ENCODE measurements around the gene ALKBH4.

ALKBH4 gene

GRCh38 chr7:102452451-102452850, 12.2 kb downstream of the ALKBH4 start:
- Mint-ChIP-seq H3K36me3 (ENCODE audit: low read depth) (peaks cover 24% of the 10 kb centered on the region), H3K27ac (no peak overlapping the region), H3K4me3 (no peak overlapping the region), H3K9me3 (no peaks in the 10 kb centered on the region), H3K27me3 (no peaks in the 10 kb centered on the region), H3K4me1 (ENCODE audit: low read depth) (no peaks in the 10 kb centered on the region)
- DNase-seq, result no peak

DNA sequence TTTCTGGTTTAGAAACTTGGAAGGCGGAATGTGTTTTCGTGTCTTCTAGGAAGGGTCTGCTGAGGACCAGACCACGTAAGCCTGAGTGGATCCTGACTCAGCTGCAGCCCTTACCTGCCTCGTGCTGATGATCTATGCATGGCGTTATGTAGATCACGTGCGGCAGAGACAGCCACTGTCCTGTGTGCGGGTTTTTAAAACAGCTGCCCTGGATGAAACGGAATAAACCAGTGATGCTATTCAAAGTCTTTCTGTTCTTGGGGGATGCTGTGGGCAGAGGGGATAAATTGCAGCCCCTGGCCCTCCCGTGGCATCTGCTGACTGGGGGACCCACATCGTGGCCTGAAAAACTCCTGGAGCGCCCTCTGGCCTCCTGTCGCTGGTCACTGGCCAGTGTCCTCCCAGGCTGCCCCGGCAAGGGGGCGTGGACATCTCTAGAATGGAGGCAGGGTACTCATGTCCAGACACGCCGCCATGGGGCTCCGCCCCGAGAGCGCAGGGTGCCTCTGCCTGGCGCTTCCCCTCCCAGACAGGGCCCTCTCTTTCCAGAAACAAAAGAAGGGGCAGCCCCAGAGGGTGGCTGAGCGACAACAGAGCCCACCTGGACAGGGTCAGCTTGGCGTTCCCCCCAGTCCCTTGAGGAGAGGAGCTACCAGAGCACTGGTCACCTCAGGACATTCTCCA, 13.2 kb downstream of the ALKBH4 start:
- Mint-ChIP-seq H3K4me1 (ENCODE audit: low read depth) (no peaks in the 10 kb centered on the region), H3K27me3 (no peaks in the 10 kb centered on the region), H3K9me3 (no peaks in the 10 kb centered on the region), H3K27ac (no peak overlapping the region), H3K4me3 (no peak overlapping the region), H3K36me3 (ENCODE audit: low read depth) (peaks cover 24% of the 10 kb centered on the region)
- DNase-seq, result no peak

DNA sequence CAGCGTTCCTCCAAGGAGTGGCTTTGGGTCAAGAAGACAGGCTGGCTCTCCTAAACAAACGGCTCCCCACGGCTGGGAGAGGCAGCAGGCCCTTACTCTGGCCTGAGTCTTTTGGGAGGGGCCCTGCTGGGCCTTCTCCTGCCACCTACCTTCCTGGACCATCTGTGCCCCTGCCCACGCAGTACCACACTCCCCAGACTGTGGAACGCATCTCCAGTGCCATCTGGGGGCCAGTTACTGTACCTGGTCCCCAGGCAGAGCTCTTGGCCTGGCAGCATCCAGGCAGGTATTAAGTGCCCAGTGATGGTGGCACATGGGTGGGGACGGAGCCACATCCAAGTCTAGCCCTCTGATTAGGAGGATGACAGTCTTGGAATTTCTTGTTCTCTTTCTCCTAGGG, 14.4 kb downstream of the ALKBH4 start:
- no peak overlapping the region for H3K4me3 Mint-ChIP-seq
- peak; percentile 66 for DNase-seq
- H3K9me3 Mint-ChIP-seq, result no peaks in the 10 kb centered on the region
- peaks cover 28% of the 10 kb centered on the region for H3K36me3 Mint-ChIP-seq (ENCODE audit: low read depth)
- no peaks in the 10 kb centered on the region for H3K27me3 Mint-ChIP-seq
- H3K27ac Mint-ChIP-seq, result no peak overlapping the region
- H3K4me1 Mint-ChIP-seq (ENCODE audit: low read depth), result no peaks in the 10 kb centered on the region

DNA sequence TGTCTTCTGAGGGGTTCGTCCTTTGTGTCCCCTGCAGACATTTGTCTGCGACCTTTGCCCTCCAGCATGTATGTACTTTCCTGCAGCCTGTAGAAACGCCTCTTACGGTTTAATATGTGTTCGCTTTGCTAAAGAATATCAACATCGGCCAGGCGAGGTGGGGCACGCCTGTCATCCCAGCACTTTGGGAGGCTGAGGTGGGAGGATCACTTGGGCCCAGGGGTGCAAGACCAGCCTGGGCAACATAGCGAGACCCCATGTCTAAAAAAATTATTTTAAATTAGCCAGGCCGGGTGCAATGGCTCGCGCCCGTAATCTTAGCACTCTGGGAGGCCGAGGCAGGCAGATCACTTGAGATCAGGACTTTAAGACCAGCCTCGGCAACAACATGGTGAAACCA, 15.5 kb downstream of the ALKBH4 start:
- Mint-ChIP-seq H3K36me3 (ENCODE audit: low read depth) (peaks cover 33% of the 10 kb centered on the region), H3K4me1 (ENCODE audit: low read depth) (no peaks in the 10 kb centered on the region), H3K4me3 (no peak overlapping the region), H3K9me3 (no peaks in the 10 kb centered on the region), H3K27me3 (no peaks in the 10 kb centered on the region), H3K27ac (no peak overlapping the region)
- DNase-seq, result no peak

DNA sequence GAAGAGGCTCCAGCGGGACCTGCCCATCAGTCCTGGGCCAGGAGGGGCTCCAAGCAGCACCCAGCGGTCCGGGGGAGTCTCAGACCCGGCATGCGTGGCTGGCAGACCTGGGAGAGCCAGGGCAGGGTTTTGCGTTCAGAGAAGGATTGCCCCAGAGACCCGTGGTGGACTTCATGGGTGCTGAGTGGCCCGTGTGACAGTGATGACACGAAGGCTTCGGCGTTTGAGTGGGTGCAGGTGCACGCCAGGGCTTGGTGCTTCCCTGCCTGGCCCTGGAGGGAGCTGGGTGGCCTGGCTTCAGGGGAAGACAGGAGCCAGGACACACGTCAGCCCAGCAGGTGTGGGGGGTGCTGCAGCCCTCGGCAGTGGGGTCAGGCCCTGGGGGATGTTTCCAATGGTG, 17.4 kb downstream of the ALKBH4 start:
- Mint-ChIP-seq H3K27ac (no peak overlapping the region), H3K36me3 (ENCODE audit: low read depth) (peaks cover 41% of the 10 kb centered on the region), H3K27me3 (no peaks in the 10 kb centered on the region), H3K4me3 (no peak overlapping the region), H3K9me3 (no peaks in the 10 kb centered on the region), H3K4me1 (ENCODE audit: low read depth) (no peaks in the 10 kb centered on the region)
- no peak for DNase-seq

DNA sequence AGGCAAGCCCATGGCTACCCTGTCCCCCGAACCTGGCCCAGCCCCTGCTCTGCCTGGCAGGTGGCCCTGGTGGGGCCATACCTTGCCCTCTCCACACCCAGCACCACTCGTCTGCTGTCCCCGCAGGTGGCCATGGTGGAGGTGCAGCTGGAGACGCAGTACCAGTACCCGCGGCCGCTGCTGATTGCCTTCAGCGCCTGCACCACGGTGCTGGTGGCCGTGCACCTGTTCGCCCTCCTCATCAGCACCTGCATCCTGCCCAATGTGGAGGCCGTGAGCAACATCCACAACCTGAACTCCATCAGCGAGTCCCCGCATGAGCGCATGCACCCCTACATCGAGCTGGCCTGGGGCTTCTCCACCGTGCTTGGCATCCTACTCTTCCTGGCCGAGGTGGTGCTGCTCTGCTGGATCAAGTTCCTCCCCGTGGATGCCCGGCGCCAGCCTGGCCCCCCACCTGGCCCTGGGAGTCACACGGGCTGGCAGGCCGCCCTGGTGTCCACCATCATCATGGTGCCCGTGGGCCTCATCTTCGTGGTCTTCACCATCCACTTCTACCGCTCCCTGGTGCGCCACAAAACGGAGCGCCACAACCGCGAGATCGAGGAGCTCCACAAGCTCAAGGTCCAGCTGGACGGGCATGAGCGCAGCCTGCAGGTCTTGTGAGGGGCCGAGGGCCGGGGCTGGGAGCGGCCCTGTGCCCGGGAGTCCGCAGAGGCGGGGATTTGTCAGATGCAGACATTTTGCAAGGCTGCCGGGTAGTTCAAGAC, 18.1 kb downstream of the ALKBH4 start:
- H3K9me3 Mint-ChIP-seq, result no peaks in the 10 kb centered on the region

GRCh38 chr7:102445674-102446071, 19.0 kb downstream of the ALKBH4 start:
- Mint-ChIP-seq H3K27ac (peak overlapping the region; percentile 40), H3K4me1 (ENCODE audit: low read depth) (peaks cover 2% of the 10 kb centered on the region), H3K4me3 (no peak overlapping the region), H3K36me3 (ENCODE audit: low read depth) (peaks cover 49% of the 10 kb centered on the region), H3K9me3 (no peaks in the 10 kb centered on the region), H3K27me3 (no peaks in the 10 kb centered on the region)
- no peak for DNase-seq

More for the DNA sequence above, 18.1 kb downstream of the ALKBH4 start:
- Mint-ChIP-seq H3K27me3 (no peaks in the 10 kb centered on the region), H3K4me3 (no peak overlapping the region), H3K4me1 (ENCODE audit: low read depth) (peaks cover under 1% of the 10 kb centered on the region), H3K36me3 (ENCODE audit: low read depth) (peaks cover 48% of the 10 kb centered on the region), H3K27ac (no peak overlapping the region)
- no peak for DNase-seq

DNA sequence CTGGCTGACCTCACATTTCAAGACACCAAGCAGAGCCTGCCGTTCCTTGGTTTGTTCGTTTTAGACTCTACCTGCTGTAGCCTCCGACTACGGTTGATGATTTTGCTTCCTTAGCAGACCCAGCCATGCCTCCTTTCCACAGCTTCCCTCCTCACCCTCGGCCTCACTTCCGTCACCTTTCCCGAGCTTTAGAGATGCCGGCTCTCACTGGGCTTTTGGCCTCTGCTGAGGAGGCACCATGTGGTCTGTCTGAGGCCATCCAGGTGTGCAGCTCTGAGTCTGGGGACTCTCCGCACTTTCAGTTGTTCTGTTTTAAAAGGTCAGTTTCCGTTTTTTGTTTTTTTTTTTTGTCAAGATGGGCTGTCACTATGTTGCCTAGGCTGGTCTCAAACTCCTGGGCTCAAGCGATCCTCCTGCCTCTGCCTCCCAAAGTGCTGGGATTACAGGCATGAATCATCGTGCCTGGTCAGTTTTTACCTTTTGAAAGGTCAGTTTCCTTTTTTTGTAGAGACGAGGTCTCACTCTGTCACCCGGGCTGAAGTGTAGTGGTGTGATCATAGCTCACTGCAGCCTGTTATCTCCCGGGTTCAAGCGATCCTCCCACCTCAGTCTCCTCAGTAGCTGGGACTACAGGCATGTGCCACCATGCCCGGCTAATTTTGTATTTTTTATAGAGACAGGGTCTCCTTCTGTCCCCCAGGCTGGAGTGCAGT, 19.5 kb downstream of the ALKBH4 start:
- Mint-ChIP-seq H3K27me3 (no peaks in the 10 kb centered on the region), H3K27ac (peak overlapping the region; percentile 50), H3K4me1 (ENCODE audit: low read depth) (peaks cover 2% of the 10 kb centered on the region), H3K4me3 (no peak overlapping the region), H3K36me3 (ENCODE audit: low read depth) (peaks cover 51% of the 10 kb centered on the region), H3K9me3 (no peaks in the 10 kb centered on the region)
- no peak for DNase-seq

- no peak overlapping the region for H3K27ac Mint-ChIP-seq
- H3K4me1 Mint-ChIP-seq (ENCODE audit: low read depth), result peaks cover 8% of the 10 kb centered on the region
- H3K9me3 Mint-ChIP-seq, result no peaks in the 10 kb centered on the region
- H3K4me3 Mint-ChIP-seq, result no peak overlapping the region
- H3K27me3 Mint-ChIP-seq, result no peaks in the 10 kb centered on the region
- no peak for DNase-seq
- H3K36me3 Mint-ChIP-seq (ENCODE audit: low read depth), result peaks cover 48% of the 10 kb centered on the region
Measured at GRCh38 chr7:102439963-102440795, 24.5 kb downstream of the ALKBH4 start.

GRCh38 chr7:102436118-102436517, 28.5 kb downstream of the ALKBH4 start:
- H3K27me3 Mint-ChIP-seq, result no peaks in the 10 kb centered on the region
- no peak for DNase-seq
- H3K36me3 Mint-ChIP-seq (ENCODE audit: low read depth), result peaks cover 36% of the 10 kb centered on the region
- H3K27ac Mint-ChIP-seq, result no peak overlapping the region
- H3K4me3 Mint-ChIP-seq, result no peak overlapping the region
- no peaks in the 10 kb centered on the region for H3K9me3 Mint-ChIP-seq
- H3K4me1 Mint-ChIP-seq (ENCODE audit: low read depth), result peaks cover 33% of the 10 kb centered on the region

GRCh38 chr7:102434039-102434486, 30.6 kb downstream of the ALKBH4 start:
- Mint-ChIP-seq H3K4me3 (peak overlapping the region; percentile 87), H3K4me1 (ENCODE audit: low read depth) (peaks cover 51% of the 10 kb centered on the region), H3K36me3 (ENCODE audit: low read depth) (peaks cover 35% of the 10 kb centered on the region), H3K27me3 (no peaks in the 10 kb centered on the region), H3K27ac (peak overlapping the region; percentile 84), H3K9me3 (no peaks in the 10 kb centered on the region)
- DNase-seq, result peak; percentile 48

DNA sequence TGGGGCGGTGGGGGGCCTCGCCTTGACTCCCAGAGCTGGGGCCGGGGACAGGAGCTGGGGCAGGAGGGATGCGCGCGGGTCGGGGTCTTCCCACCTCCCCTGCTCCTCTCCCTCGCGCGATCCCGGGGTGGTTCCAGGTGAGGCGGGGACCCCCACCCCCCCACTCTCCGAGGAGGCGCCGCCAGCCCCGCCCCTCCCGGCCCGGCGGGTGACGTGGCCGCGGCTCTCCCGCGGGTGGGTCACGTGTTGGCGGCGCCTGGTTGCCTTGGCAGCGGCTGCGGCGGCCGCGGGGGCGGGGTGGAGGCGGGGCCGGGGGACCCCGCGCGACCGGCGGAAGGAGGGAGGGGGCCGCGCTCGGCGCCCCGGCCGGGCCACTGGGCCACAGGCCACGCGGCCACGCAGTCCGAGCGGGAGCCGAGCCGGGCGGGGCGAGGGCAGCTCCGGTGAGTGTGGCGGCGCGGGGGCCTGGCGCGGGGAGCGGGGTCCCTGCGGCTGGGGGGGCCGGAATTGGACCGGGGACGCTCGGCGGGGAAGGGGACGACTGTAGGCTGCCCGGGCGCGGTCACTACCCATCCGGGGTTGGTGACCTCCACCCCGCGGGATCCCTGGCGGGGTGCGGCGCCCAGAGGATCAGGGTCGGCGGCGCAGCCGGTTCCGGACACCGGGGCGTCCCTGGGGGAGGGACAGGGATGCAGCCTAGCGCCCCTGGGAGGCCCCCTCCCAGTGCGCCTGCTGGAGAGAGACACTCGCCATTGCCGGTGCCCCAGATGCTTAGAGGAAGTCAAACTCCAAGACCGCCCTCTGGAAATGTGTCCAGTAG, 31.2 kb downstream of the ALKBH4 start, which contains the start of gene ORAI2:
TSS of gene ORAI2 (plus strand) at position 357 of the 820 bp plus-strand sequence. CDS start 5,382 bp downstream, outside the sequence.
- Mint-ChIP-seq H3K27me3 (no peaks in the 10 kb centered on the region), H3K36me3 (ENCODE audit: low read depth) (peaks cover 30% of the 10 kb centered on the region), H3K9me3 (no peaks in the 10 kb centered on the region), H3K4me1 (ENCODE audit: low read depth) (peaks cover 52% of the 10 kb centered on the region), H3K27ac (peak within 1 kb of the TSS; percentile 93), H3K4me3 (peak within 1 kb of the TSS; percentile 87)
- peak; percentile 91 for DNase-seq

DNA sequence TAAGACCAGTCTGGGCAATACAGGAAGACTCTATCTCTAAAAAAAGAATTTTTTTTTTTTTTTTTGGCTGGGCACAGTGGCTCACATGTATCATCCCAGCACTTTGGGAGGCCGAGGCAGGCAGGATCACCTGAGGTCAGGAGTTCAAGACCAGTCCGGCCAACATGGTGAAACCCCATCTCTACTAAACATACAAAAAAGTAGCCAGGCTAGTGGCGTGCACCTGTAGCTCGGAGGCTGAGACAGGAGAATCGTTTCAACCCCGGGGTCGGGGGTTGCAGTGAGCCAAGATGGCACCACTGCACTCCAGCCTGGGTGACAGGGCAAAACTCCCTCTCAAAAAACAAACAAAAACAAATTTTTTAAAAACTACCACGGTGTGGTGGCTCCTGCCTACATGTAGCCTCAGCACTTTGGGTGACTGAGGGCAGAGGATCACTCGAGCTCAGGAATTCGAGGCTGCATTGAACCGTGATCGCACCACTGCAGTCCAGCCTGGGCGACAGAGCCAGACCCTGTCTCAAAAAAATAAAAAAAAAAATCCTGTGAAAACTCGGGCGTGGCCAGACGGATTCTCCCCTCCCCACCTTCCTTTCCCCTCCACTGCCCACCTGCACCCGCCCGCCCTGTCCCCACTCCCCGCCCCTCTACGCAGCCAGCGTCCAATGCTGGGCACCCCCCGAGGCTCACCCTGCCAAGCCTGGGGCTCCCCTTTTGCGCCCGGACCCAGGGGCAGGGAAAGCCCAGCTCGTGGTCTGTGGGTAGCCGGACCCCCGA, 32.0 kb downstream of the ALKBH4 start:
- Mint-ChIP-seq H3K4me1 (ENCODE audit: low read depth) (peaks cover 59% of the 10 kb centered on the region), H3K9me3 (no peaks in the 10 kb centered on the region), H3K27ac (peak overlapping the region; percentile 93), H3K36me3 (ENCODE audit: low read depth) (peaks cover 33% of the 10 kb centered on the region), H3K27me3 (no peaks in the 10 kb centered on the region), H3K4me3 (peak overlapping the region; percentile 73)
- peak; percentile 42 for DNase-seq

Data from activated T-cell treated with anti-CD3 and anti-CD28 coated beads, Interleukin-2, amount 50 U/mL, for 24 hours (primary cell).